Measurements from ENCODE around the gene ATP8A2. TPM values are rescaled to one million over a fixed set of nuclear protein-coding genes. Genes with fewer than 3 reads are reported as not detected.

The ATP8A2 gene
- total RNA-seq, 4 donors from 2014 or later = 0.20 to 1.1 (median 0.59) TPM

GRCh38 chr13:25929816-25930215 is 558.0 kb downstream of the ATP8A2 start:
- Histone ChIP-seq H3K36me3 (no peaks in the 10 kb centered on the region), H3K9me3 (no peaks in the 10 kb centered on the region), H3K4me1 (no peaks in the 10 kb centered on the region), H3K27me3 (no peaks in the 10 kb centered on the region), H3K27ac (no peak overlapping the region), H3K4me3 (no peak overlapping the region)
- TF ChIP-seq POLR2AphosphoS5 (IDR thresholded peaks at IDR 0.05) (no peak), EP300 (IDR thresholded peaks at IDR 0.05; ENCODE audit: low read depth) (no peak), CTCF (IDR thresholded peaks at IDR 0.05) (no peak), POLR2A (IDR thresholded peaks at IDR 0.05) (no peak)
- intact Hi-C loops (cut with DNase I; ENCODE audit: low total_unique reads) (loop anchor here (5.0 kb wide), 1 partner anchor 1838 kb away; no protein-coding TSS in a partner anchor), in situ Hi-C loops (cut with MboI; ENCODE audit: low pct_ligation_motif_present in 1 of 4, low pct_unique_long_range_greater_than_20kb in 1 of 4, low sequenced_read_pairs in 3 of 4) (no loop called here)
- 70 to 76% methylated on average over 6 to 7 of the region's 7 CpGs for WGBS, 2 donors (ENCODE audit: low coverage in 1 of 2)
- no peak for DNase-seq

GRCh38 chr13:25930653-25931052 is 558.9 kb downstream of the ATP8A2 start:
- H3K36me3 ChIP-seq = no peaks in the 10 kb centered on the region
- intact Hi-C loops (cut with DNase I; ENCODE audit: low total_unique reads) = no loop called here
- TF ChIP-seq POLR2A (IDR thresholded peaks at IDR 0.05) = no peak
- no peak for TF ChIP-seq POLR2AphosphoS5 (IDR thresholded peaks at IDR 0.05)
- no peak for TF ChIP-seq CTCF (IDR thresholded peaks at IDR 0.05)
- TF ChIP-seq EP300 (IDR thresholded peaks at IDR 0.05; ENCODE audit: low read depth) = no peak
- in situ Hi-C loops (cut with MboI; ENCODE audit: low pct_ligation_motif_present in 1 of 4, low pct_unique_long_range_greater_than_20kb in 1 of 4, low sequenced_read_pairs in 3 of 4) = no loop called here
- H3K27me3 ChIP-seq = no peaks in the 10 kb centered on the region
- no peak overlapping the region for H3K27ac ChIP-seq
- DNase-seq = no peak
- H3K9me3 ChIP-seq = no peaks in the 10 kb centered on the region
- 92% methylated on average over 6 of the region's 6 CpGs; no CpG with 5 or more reads in 1 of the 2 donors for WGBS, 2 donors (ENCODE audit: low coverage in 1 of 2)
- H3K4me1 ChIP-seq = no peaks in the 10 kb centered on the region
- no peak overlapping the region for H3K4me3 ChIP-seq

GRCh38 chr13:25932365-25932764 is 560.6 kb downstream of the ATP8A2 start:
- intact Hi-C loops (cut with DNase I; ENCODE audit: low total_unique reads) (no loop called here), in situ Hi-C loops (cut with MboI; ENCODE audit: low pct_ligation_motif_present in 1 of 4, low pct_unique_long_range_greater_than_20kb in 1 of 4, low sequenced_read_pairs in 3 of 4) (no loop called here)
- no peak for DNase-seq
- Histone ChIP-seq H3K27ac (no peak overlapping the region), H3K9me3 (no peaks in the 10 kb centered on the region), H3K27me3 (no peaks in the 10 kb centered on the region), H3K4me3 (no peak overlapping the region), H3K36me3 (no peaks in the 10 kb centered on the region), H3K4me1 (no peaks in the 10 kb centered on the region)
- TF ChIP-seq CTCF (IDR thresholded peaks at IDR 0.05) = no peak
- TF ChIP-seq POLR2AphosphoS5 (IDR thresholded peaks at IDR 0.05) = no peak
- WGBS, 2 donors (ENCODE audit: low coverage in 1 of 2) = 72 to 80% methylated on average over 1 of the region's 1 CpG

GRCh38 chr13:25933520-25933919 is 561.7 kb downstream of the ATP8A2 start:
- TF ChIP-seq POLR2AphosphoS5 (IDR thresholded peaks at IDR 0.05) (no peak), CTCF (IDR thresholded peaks at IDR 0.05) (no peak), POLR2A (IDR thresholded peaks at IDR 0.05) (no peak), EP300 (IDR thresholded peaks at IDR 0.05; ENCODE audit: low read depth) (no peak)
- DNase-seq = no peak

More at GRCh38 chr13:25933520-25933919, 561.7 kb downstream of the ATP8A2 start:
- H3K36me3 ChIP-seq = no peaks in the 10 kb centered on the region
- no peaks in the 10 kb centered on the region for H3K4me1 ChIP-seq
- WGBS, 2 donors (ENCODE audit: low coverage in 1 of 2) = 76% methylated on average over 4 of the region's 4 CpGs; no CpG with 5 or more reads in 1 of the 2 donors
- no peaks in the 10 kb centered on the region for H3K9me3 ChIP-seq
- H3K27ac ChIP-seq = no peak overlapping the region
- H3K27me3 ChIP-seq = no peaks in the 10 kb centered on the region
- intact Hi-C loops (cut with DNase I; ENCODE audit: low total_unique reads) = no loop called here
- in situ Hi-C loops (cut with MboI; ENCODE audit: low pct_ligation_motif_present in 1 of 4, low pct_unique_long_range_greater_than_20kb in 1 of 4, low sequenced_read_pairs in 3 of 4) = no loop called here
- no peak overlapping the region for H3K4me3 ChIP-seq

Measured in transverse colon (tissue), 4 donors.